CD4-positive, alpha-beta memory T cell (primary cell): ENCODE results near the gene SYTL3. TPM values are rescaled to one million over a fixed set of nuclear protein-coding genes. Genes with fewer than 3 reads are reported as not detected.

Source experiments
- CTCF ChIA-PET: fragments of 350-600 bp; sonication (Branson Sonifier 250); formaldehyde crosslinking; loops from one replicate; lab custom pipeline; 2021; ENCODE audit warnings: inconsistent platforms; ENCODE audit not compliant: partially characterized antibody; lab: Charles Lee
- POLR2A ChIA-PET: fragments of 350-600 bp; sonication (Branson Sonifier 250); formaldehyde crosslinking; loops from one replicate; lab custom pipeline; 2021; ENCODE audit not compliant: partially characterized antibody; lab: Charles Lee
- DNase-seq, 5 donors: peaks; one replicate each; pipeline versions ENCODE4 v3.0.0 to v3.0.0-alpha.2; 2020 to 2022; ENCODE audit warnings: mixed read lengths in 1 of 5
- H3K27ac ChIP-seq: one replicate; pipeline ENCODE4 v1.7.0; 2013; ENCODE audit warnings: low read depth, low read length
- H3K27me3 ChIP-seq: 2 replicates; pipeline ENCODE4 v1.7.0; 2013; ENCODE audit warnings: mild to moderate bottlenecking, low read length, moderate library complexity; ENCODE audit not compliant: insufficient read depth
- H3K36me3 ChIP-seq: 2 replicates; pipeline ENCODE4 v1.7.0; 2013; ENCODE audit warnings: mild to moderate bottlenecking, low read length, moderate library complexity; ENCODE audit not compliant: insufficient read depth
- H3K4me1 ChIP-seq: 2 replicates; pipeline ENCODE4 v1.7.0; 2013; ENCODE audit warnings: mild to moderate bottlenecking, low read length, moderate library complexity; ENCODE audit not compliant: insufficient read depth
- H3K4me3 ChIP-seq, 2 donors: one replicate each; pipeline ENCODE4 v1.7.0; 2013; ENCODE audit warnings: low read length in 2 of 2, mild to moderate bottlenecking in 1 of 2
- H3K9me3 ChIP-seq, 2 donors: one replicate each; pipeline ENCODE4 v1.7.0; 2013; ENCODE audit warnings: low read length in 2 of 2, control low read depth in 1 of 2; ENCODE audit not compliant: control insufficient read depth in 1 of 2
- H3K27ac Mint-ChIP-seq, 7 donors: one replicate each; pipeline ENCODE4 v1.8.0; 2020 to 2021; ENCODE audit warnings: mixed read lengths in 7 of 7, mild to moderate bottlenecking in 6 of 7, inconsistent platforms in 3 of 7, moderate library complexity in 3 of 7
- H3K27me3 Mint-ChIP-seq, 2 donors: one replicate each; pipeline ENCODE4 v1.8.0; 2020 to 2021; ENCODE audit warnings: mixed read lengths in 2 of 2
- H3K36me3 Mint-ChIP-seq, 2 donors: one replicate each; pipeline ENCODE4 v1.8.0; 2020 to 2021; ENCODE audit warnings: mixed read lengths in 2 of 2, inconsistent platforms in 1 of 2, mild to moderate bottlenecking in 1 of 2
- H3K4me1 Mint-ChIP-seq, 4 donors: one replicate each; pipeline ENCODE4 v1.8.0; 2020 to 2021; ENCODE audit warnings: mixed read lengths in 4 of 4, mild to moderate bottlenecking in 1 of 4
- H3K4me3 Mint-ChIP-seq, 8 donors: one replicate each; pipeline ENCODE4 v1.8.0; 2020 to 2021; ENCODE audit warnings: mixed read lengths in 8 of 8, mild to moderate bottlenecking in 7 of 8, moderate library complexity in 6 of 8, inconsistent platforms in 3 of 8
- H3K9me3 Mint-ChIP-seq, 8 donors: one replicate each; pipeline ENCODE4 v1.8.0; 2020 to 2021; ENCODE audit warnings: mixed read lengths in 8 of 8, mild to moderate bottlenecking in 5 of 8, inconsistent platforms in 3 of 8, moderate library complexity in 1 of 8
- intact Hi-C: fragments of 100-400 bp; cut with micrococcal nuclease; formaldehyde crosslinking; loops from one replicate; pipeline ENCODE4 v1.15.1; 2023
- polyA plus RNA-seq, 2 donors: library from polyadenylated mRNA; unstranded; fragments of 300-500 nt; fragmentation: Illumina TruSeq; gene quantifications; one replicate each; pipeline ENCODE4 v1.2.3, GENCODE V29; 2021
- total RNA-seq, 2 experiments: library from RNA; stranded (reverse); gene quantifications; one replicate each; pipeline ENCODE4 v1.2.3, GENCODE V29; 2021

SYTL3 gene
- total and polyA plus RNA-seq, 4 experiments from 2014 or later = 11.9 to 24.3 (median 17.8) TPM

DNA sequence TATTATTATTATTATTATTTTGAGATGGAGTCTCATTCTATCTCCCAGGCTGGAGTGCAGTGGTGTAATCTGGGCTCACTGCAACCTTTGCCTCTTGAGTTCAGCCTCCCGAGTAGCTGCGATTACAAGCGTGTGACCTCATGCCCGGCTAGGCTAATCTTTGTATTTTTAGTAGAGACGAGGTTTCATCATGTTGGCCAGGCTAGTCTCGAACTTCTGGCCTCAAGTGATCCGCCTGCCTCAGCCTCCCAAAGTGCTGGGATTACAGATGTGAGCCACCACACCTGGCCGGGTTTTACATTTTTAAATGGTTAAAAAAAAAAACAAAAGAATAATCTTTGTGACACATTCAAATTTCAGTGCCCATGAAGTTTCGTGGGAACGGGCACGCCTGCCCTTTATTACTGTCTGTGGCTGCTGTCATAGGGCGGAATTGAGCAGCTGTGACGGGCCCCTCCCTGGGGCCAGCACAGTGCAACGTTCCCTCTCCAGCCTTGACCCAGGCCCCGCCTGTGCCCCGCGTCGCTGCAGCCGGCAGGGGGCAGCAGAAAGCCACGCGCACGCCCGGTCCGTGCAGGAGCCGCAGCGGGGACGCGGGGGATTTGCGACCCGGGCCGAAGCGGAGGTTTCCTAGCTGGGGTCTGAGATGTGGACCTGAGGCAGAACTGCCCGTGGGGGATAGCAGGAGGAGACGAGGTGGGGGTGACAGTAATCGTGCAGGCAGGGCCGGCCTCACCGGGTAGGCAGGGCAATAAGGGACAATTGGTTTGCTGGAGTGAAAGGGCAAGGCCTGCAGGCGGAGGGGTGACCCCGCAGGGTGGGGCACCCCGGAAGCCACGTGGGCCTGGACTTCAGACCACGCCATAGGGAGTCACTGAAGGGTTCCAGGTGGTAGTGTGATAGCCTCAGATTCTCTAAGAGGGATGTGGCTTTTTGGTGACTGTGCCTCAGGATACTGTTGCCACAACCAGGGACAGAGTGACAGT lies 54.3 kb downstream of the SYTL3 start:
- H3K27ac Mint-ChIP-seq = peak overlapping the region; percentile 41 to 90 (median 79)
- Histone ChIP-seq H3K36me3 (no peaks in the 10 kb centered on the region), H3K9me3 (no peaks in the 10 kb centered on the region), H3K27ac (no peak overlapping the region), H3K27me3 (no peaks in the 10 kb centered on the region), H3K4me1 (peaks cover 10% of the 10 kb centered on the region), H3K4me3 (peak overlapping the region; percentile 39 to 57)
- no peaks in the 10 kb centered on the region for H3K9me3 Mint-ChIP-seq
- ChIA-PET POLR2A (interaction anchor here (0.6 to 1.8 kb wide), 3 partner anchors 17 to 165 kb away, joined by 3 to 8 read pairs (median 3); no protein-coding TSS in a partner anchor), CTCF (interaction anchor here (0.6 to 5.6 kb wide), 30 partner anchors 11 to 431 kb away, joined by 3 to 132 read pairs (median 4); partner anchors contain the start of gene RSPH3)
- peaks cover 10 to 16% of the 10 kb centered on the region in 2 donors for H3K36me3 Mint-ChIP-seq
- H3K27me3 Mint-ChIP-seq = no peaks in the 10 kb centered on the region
- intact Hi-C loops = loop anchor here (1.0 to 2.0 kb wide), 4 partner anchors 89 to 430 kb away; no protein-coding TSS in a partner anchor
- H3K4me1 Mint-ChIP-seq = peaks cover 9 to 21% (median 15%) of the 10 kb centered on the region in 4 donors
- DNase-seq = peak; percentile 67 to 82 (median 72)
- peak overlapping the region; percentile 82 to 89 (median 83) for H3K4me3 Mint-ChIP-seq

GRCh38 chr6:158705386-158706126 lies 55.7 kb downstream of the SYTL3 start:
- Mint-ChIP-seq H3K27me3 (no peaks in the 10 kb centered on the region), H3K4me1 (peaks cover 9 to 20% (median 14%) of the 10 kb centered on the region in 4 donors), H3K9me3 (no peaks in the 10 kb centered on the region), H3K27ac (peak overlapping the region in 5 of 7 donors; percentile 31 to 80 (median 70)), H3K4me3 (no peak overlapping the region), H3K36me3 (peaks cover 17 to 23% of the 10 kb centered on the region in 2 donors)
- Histone ChIP-seq H3K27me3 (no peaks in the 10 kb centered on the region), H3K4me3 (no peak overlapping the region), H3K4me1 (peaks cover 10% of the 10 kb centered on the region), H3K36me3 (no peaks in the 10 kb centered on the region), H3K27ac (no peak overlapping the region), H3K9me3 (no peaks in the 10 kb centered on the region)
- intact Hi-C loops = loop anchor here (2.0 kb wide), 1 partner anchor 87 kb away; no protein-coding TSS in a partner anchor
- POLR2A ChIA-PET = interaction anchor here (1.0 kb wide), 1 partner anchor 164 kb away, joined by 3 read pairs; no protein-coding TSS in a partner anchor
- CTCF ChIA-PET = interaction anchor here (1.4 to 3.3 kb wide), 5 partner anchors 10 to 274 kb away, joined by 3 to 19 read pairs (median 6); no protein-coding TSS in a partner anchor
- no peak for DNase-seq

- Histone ChIP-seq H3K4me1 (peaks cover 10% of the 10 kb centered on the region), H3K4me3 (no peak overlapping the region), H3K36me3 (no peaks in the 10 kb centered on the region), H3K27ac (no peak overlapping the region), H3K9me3 (no peaks in the 10 kb centered on the region), H3K27me3 (no peaks in the 10 kb centered on the region)
- POLR2A ChIA-PET = interaction anchor here (1.0 kb wide), 1 partner anchor 163 kb away, joined by 3 read pairs; no protein-coding TSS in a partner anchor
- CTCF ChIA-PET = interaction anchor here (1.4 to 3.3 kb wide), 8 partner anchors 10 to 273 kb away, joined by 3 to 19 read pairs (median 6); no protein-coding TSS in a partner anchor
- Mint-ChIP-seq H3K4me1 (peaks cover 4 to 18% (median 12%) of the 10 kb centered on the region in 4 donors), H3K36me3 (peaks cover 23 to 28% of the 10 kb centered on the region in 2 donors), H3K9me3 (no peaks in the 10 kb centered on the region), H3K27ac (peak overlapping the region in 1 of 7 donors; percentile 17), H3K4me3 (no peak overlapping the region), H3K27me3 (no peaks in the 10 kb centered on the region)
- intact Hi-C loops = no loop called here
- no peak for DNase-seq
These were observed 56.6 kb downstream of the SYTL3 start for GRCh38 chr6:158706369-158706982.

GRCh38 chr6:158707120-158707820 lies 57.4 kb downstream of the SYTL3 start:
- no peaks in the 10 kb centered on the region for H3K27me3 ChIP-seq
- H3K27ac ChIP-seq = no peak overlapping the region
- Mint-ChIP-seq H3K9me3 (no peaks in the 10 kb centered on the region), H3K4me1 (peaks cover 4 to 18% (median 12%) of the 10 kb centered on the region in 4 donors), H3K27ac (no peak overlapping the region), H3K27me3 (no peaks in the 10 kb centered on the region), H3K4me3 (no peak overlapping the region), H3K36me3 (peaks cover 26 to 34% of the 10 kb centered on the region in 2 donors)
- peaks cover 10% of the 10 kb centered on the region for H3K4me1 ChIP-seq
- intact Hi-C loops = no loop called here
- DNase-seq = no peak
- ChIA-PET CTCF (interaction anchor here (0.6 to 3.3 kb wide), 14 partner anchors 9 to 515 kb away, joined by 3 to 19 read pairs (median 4); no protein-coding TSS in a partner anchor), POLR2A (interaction anchor here (1.1 to 1.2 kb wide), 2 partner anchors 11 to 264 kb away, joined by 3 read pairs; no protein-coding TSS in a partner anchor)
- peaks cover 2% of the 10 kb centered on the region for H3K36me3 ChIP-seq
- H3K4me3 ChIP-seq = no peak overlapping the region
- no peaks in the 10 kb centered on the region for H3K9me3 ChIP-seq

DNA sequence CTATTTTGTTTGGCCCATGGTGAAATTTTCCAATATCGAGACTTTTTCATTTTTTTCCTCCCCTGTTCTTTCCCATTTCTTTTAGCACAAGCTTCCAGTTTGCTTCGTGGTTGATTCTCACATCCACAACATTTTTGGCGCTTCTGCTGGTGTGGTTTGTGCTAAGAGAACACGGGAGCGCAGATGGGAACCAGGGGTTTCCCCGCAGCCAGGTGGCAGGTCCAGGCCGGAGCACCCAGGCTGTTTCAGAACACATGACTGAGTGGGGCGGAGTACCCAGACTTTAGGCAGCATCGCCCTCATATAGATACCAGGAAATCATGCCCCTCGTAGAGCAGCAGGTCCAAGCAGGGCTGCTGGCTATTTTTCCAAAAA lies 58.0 kb downstream of the SYTL3 start:
- Histone ChIP-seq H3K27ac (no peak overlapping the region), H3K9me3 (no peaks in the 10 kb centered on the region), H3K4me1 (peaks cover 10% of the 10 kb centered on the region), H3K27me3 (no peaks in the 10 kb centered on the region), H3K36me3 (peaks cover 3% of the 10 kb centered on the region), H3K4me3 (no peak overlapping the region)
- peaks cover 27 to 36% of the 10 kb centered on the region in 2 donors for H3K36me3 Mint-ChIP-seq
- no peak overlapping the region for H3K4me3 Mint-ChIP-seq
- POLR2A ChIA-PET = interaction anchor here (1.1 to 1.2 kb wide), 2 partner anchors 10 to 263 kb away, joined by 3 read pairs; no protein-coding TSS in a partner anchor
- CTCF ChIA-PET = interaction anchor here (0.6 to 3.3 kb wide), 11 partner anchors 12 to 267 kb away, joined by 3 to 19 read pairs (median 3); no protein-coding TSS in a partner anchor
- peaks cover 4 to 18% (median 12%) of the 10 kb centered on the region in 4 donors for H3K4me1 Mint-ChIP-seq
- no peaks in the 10 kb centered on the region for H3K9me3 Mint-ChIP-seq
- no peaks in the 10 kb centered on the region for H3K27me3 Mint-ChIP-seq
- intact Hi-C loops = no loop called here
- H3K27ac Mint-ChIP-seq = no peak overlapping the region
- DNase-seq = no peak

DNA sequence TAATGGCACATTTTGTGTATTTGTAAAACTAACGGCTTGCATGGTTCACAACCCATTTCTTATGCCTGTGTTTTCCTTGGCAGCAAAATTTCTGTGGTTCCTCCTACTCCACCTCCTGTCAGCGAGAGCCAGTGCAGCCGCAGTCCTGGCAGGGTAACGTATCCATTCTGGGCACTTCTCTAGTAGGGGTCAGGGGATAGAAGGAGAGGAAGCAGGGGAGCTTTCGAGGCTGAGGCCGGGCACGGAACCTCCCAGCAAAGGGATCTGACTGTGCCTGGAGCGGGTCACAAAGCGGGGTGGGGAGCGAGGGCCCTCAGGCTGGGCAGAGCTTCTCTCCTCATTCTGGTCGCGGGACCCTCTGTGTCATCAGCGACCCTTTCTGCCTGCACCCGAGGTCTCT lies 58.4 kb downstream of the SYTL3 start:
- ChIA-PET CTCF (interaction anchor here (0.6 to 3.3 kb wide), 7 partner anchors 11 to 265 kb away, joined by 3 to 19 read pairs (median 3); no protein-coding TSS in a partner anchor), POLR2A (interaction anchor here (1.2 kb wide), 1 partner anchor 10 kb away, joined by 3 read pairs; no protein-coding TSS in a partner anchor)
- intact Hi-C loops = no loop called here
- Mint-ChIP-seq H3K4me1 (peaks cover 6 to 21% (median 10%) of the 10 kb centered on the region in 4 donors), H3K27me3 (no peaks in the 10 kb centered on the region), H3K4me3 (no peak overlapping the region), H3K9me3 (no peaks in the 10 kb centered on the region), H3K36me3 (peaks cover 31 to 39% of the 10 kb centered on the region in 2 donors), H3K27ac (peak overlapping the region in 1 of 7 donors; percentile 63)
- H3K36me3 ChIP-seq = peaks cover 3% of the 10 kb centered on the region
- no peak overlapping the region for H3K27ac ChIP-seq
- H3K4me3 ChIP-seq = no peak overlapping the region
- H3K4me1 ChIP-seq = peaks cover 10% of the 10 kb centered on the region
- no peak for DNase-seq
- H3K27me3 ChIP-seq = no peaks in the 10 kb centered on the region
- no peaks in the 10 kb centered on the region for H3K9me3 ChIP-seq
